Lower leg skin (tissue), 3 donors: ENCODE measurements around the gene PAQR4.

Experiments used
- CTCF ChIP-seq, 3 donors: fragments of 450-650 bp; IDR thresholded peaks; one replicate each; pipeline ENCODE4 v1.5.1; 2016; ENCODE audit warnings: antibody characterized with exemption in 3 of 3, mild to moderate bottlenecking in 3 of 3, moderate library complexity in 2 of 3
- POLR2A ChIP-seq, 2 donors: fragments of 450-650 bp; IDR thresholded peaks; one replicate each; pipeline ENCODE4 v1.6.1; 2016 to 2017; ENCODE audit warnings: antibody characterized with exemption in 2 of 2, mild to moderate bottlenecking in 1 of 2, moderate library complexity in 1 of 2

- TF ChIP-seq CTCF (IDR thresholded peaks at IDR 0.05), result no peak
- TF ChIP-seq POLR2A (IDR thresholded peaks at IDR 0.05), result no peak
These were observed 16.5 kb upstream of the PAQR4 start for GRCh38 chr16:2952679-2953078.
